KMS-11 (cell line): ENCODE measurements around the gene ACKR1.

Experiments used
- H2AFZ ChIP-seq: fragments of 200-600 bp; sonication (generic); 2 replicates; pipeline ENCODE4 v1.6.1; 2016; ENCODE audit warnings: antibody characterized with exemption, mixed run types, low read depth
- H3K27ac ChIP-seq: fragments of 200-600 bp; sonication (generic); 2 replicates; pipeline ENCODE4 v1.6.1; 2016; ENCODE audit warnings: mild to moderate bottlenecking, mixed run types
- H3K27me3 ChIP-seq: fragments of 200-600 bp; sonication (generic); 2 replicates; pipeline ENCODE4 v1.6.1; 2017; ENCODE audit warnings: mild to moderate bottlenecking, low read depth, mixed run types, moderate library complexity; ENCODE audit not compliant: insufficient read depth
- H3K36me3 ChIP-seq: fragments of 200-600 bp; sonication (generic); 2 replicates; pipeline ENCODE4 v1.6.1; 2017; ENCODE audit warnings: mild to moderate bottlenecking, mixed run types; ENCODE audit not compliant: insufficient read depth
- H3K4me1 ChIP-seq: fragments of 200-600 bp; sonication (generic); 2 replicates; pipeline ENCODE4 v1.6.1; 2016; ENCODE audit warnings: mild to moderate bottlenecking, low read depth, mixed run types; ENCODE audit not compliant: poor library complexity, severe bottlenecking
- H3K4me2 ChIP-seq: fragments of 200-600 bp; sonication (generic); 2 replicates; pipeline ENCODE4 v1.7.0; 2016; ENCODE audit warnings: mild to moderate bottlenecking, mixed run types
- H3K4me3 ChIP-seq: fragments of 200-600 bp; sonication (generic); IDR thresholded peaks from 2 replicates; pipeline ENCODE4 v1.6.1; 2017; ENCODE audit warnings: low read depth, low read length, mixed read lengths; ENCODE audit not compliant: insufficient read depth
- H3K79me2 ChIP-seq: fragments of 200-600 bp; sonication (generic); 2 replicates; pipeline ENCODE4 v1.6.1; 2016; ENCODE audit warnings: low read depth, mixed run types; ENCODE audit not compliant: insufficient read depth
- H3K9ac ChIP-seq: fragments of 200-600 bp; sonication (generic); 2 replicates; pipeline ENCODE4 v1.6.1; 2016; ENCODE audit warnings: mild to moderate bottlenecking, mixed run types
- H4K20me1 ChIP-seq: fragments of 200-600 bp; sonication (generic); 2 replicates; pipeline ENCODE4 v1.6.1; 2016; ENCODE audit warnings: mild to moderate bottlenecking, mixed run types; ENCODE audit not compliant: insufficient read depth
- CTCF ChIP-seq: fragments of 200-600 bp; sonication (generic); conservative IDR thresholded peaks from 2 replicates; pipeline ENCODE4 v1.6.1; 2017; ENCODE audit warnings: low read depth, mild to moderate bottlenecking, antibody characterized with exemption, low read length, moderate library complexity, mixed read lengths

ACKR1 gene

GRCh38 chr1:159248311-159248710 is 43.6 kb downstream of the ACKR1 start:
- no peaks in the 10 kb centered on the region for H3K27me3 ChIP-seq
- H2AFZ ChIP-seq: no peak overlapping the region
- H3K4me1 ChIP-seq: no peaks in the 10 kb centered on the region
- no peak for TF ChIP-seq CTCF
- H3K4me3 ChIP-seq: no peak overlapping the region
- H3K27ac ChIP-seq: no peak overlapping the region
- H3K79me2 ChIP-seq: no peaks in the 10 kb centered on the region
- H4K20me1 ChIP-seq: no peaks in the 10 kb centered on the region
- H3K9ac ChIP-seq: no peak overlapping the region
- H3K4me2 ChIP-seq: no peak overlapping the region
- no peaks in the 10 kb centered on the region for H3K36me3 ChIP-seq

DNA sequence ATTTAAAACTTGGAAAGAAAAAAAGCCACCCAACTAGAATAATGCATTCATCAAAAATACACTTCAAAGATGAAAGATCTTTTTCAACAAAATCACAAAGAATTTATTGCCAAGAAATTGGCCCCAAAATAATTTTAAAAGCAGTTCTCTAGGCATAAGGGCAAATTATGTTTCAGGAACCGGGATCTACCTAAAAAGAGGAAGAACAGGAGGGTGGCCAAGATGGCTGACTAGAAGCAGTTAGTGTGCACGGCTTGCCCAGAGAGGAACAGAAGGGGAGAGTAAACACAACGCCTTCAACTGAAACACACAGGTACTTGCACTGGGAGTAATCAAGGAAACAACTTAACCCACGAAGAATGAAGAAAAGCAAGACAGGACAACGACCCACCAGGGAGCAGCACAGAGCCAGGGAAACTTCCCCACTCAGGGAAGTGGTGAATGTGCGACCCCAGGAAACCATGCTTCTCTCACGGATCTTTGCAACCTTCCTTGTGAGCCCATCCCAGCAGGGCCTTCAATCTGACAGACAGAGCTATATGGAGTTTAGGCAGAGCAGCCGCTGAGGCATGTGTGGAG is 46.1 kb downstream of the ACKR1 start:
- TF ChIP-seq CTCF: no peak
- Histone ChIP-seq H3K9ac (no peak overlapping the region), H3K27ac (no peak overlapping the region), H3K27me3 (no peaks in the 10 kb centered on the region), H4K20me1 (no peaks in the 10 kb centered on the region), H3K4me1 (no peaks in the 10 kb centered on the region), H2AFZ (no peak overlapping the region), H3K4me2 (no peak overlapping the region), H3K4me3 (no peak overlapping the region), H3K36me3 (no peaks in the 10 kb centered on the region), H3K79me2 (no peaks in the 10 kb centered on the region)
